ENCODE data around the gene PPP2R2C.

GRCh38 chr4:6380746-6381410 lies 91.5 kb downstream of the PPP2R2C start:
- TF ChIP-seq, protein P1, sequence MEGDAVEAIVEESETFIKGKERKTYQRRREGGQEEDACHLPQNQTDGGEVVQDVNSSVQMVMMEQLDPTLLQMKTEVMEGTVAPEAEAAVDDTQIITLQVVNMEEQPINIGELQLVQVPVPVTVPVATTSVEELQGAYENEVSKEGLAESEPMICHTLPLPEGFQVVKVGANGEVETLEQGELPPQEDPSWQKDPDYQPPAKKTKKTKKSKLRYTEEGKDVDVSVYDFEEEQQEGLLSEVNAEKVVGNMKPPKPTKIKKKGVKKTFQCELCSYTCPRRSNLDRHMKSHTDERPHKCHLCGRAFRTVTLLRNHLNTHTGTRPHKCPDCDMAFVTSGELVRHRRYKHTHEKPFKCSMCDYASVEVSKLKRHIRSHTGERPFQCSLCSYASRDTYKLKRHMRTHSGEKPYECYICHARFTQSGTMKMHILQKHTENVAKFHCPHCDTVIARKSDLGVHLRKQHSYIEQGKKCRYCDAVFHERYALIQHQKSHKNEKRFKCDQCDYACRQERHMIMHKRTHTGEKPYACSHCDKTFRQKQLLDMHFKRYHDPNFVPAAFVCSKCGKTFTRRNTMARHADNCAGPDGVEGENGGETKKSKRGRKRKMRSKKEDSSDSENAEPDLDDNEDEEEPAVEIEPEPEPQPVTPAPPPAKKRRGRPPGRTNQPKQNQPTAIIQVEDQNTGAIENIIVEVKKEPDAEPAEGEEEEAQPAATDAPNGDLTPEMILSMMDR (IDR thresholded peaks at IDR 0.05): no peak
- TF ChIP-seq ZFX (IDR thresholded peaks at IDR 0.05; ENCODE audit: borderline replicate concordance): no peak
